SK-N-SH (cell line): ENCODE results near the gene SSBP2. TPM values are rescaled to one million over a fixed set of nuclear protein-coding genes. Genes with fewer than 3 reads are reported as not detected.

Experiments used
- CTCF ChIA-PET: fragments of 300-600, 350-600 bp; formaldehyde crosslinking; extraction: SDS; loops from one replicate; lab custom pipeline; 2021; lab: Yijun Ruan, JAX
- POLR2A ChIA-PET: fragments of 350-600 bp; sonication (Branson Sonifier 250); formaldehyde crosslinking; extraction: SDS; loops from one replicate; lab custom pipeline; 2020; ENCODE audit warnings: antibody characterized with exemption, inconsistent platforms; lab: Yijun Ruan, JAX
- DNase-seq: peaks from one replicate; pipeline ENCODE4 v3.0.0; 2012
- H2AFZ ChIP-seq: fragments of 200-600 bp; sonication (generic); 2 replicates; pipeline ENCODE4 v1.8.1; 2016; ENCODE audit warnings: antibody characterized with exemption, mild to moderate bottlenecking, low read depth
- H3F3A ChIP-seq: fragments of 200-600 bp; sonication (generic); replicated peaks from 2 replicates; pipeline ENCODE3; 2016; ENCODE audit warnings: antibody characterized with exemption, mild to moderate bottlenecking; ENCODE audit not compliant: insufficient read depth
- H3K27ac ChIP-seq, 2 experiments: fragments of 200-500 bp in 1 of 2; fragments of 200-600 bp in 1 of 2; sonication (Bioruptor generic) in 1 of 2; sonication (generic), shearing (Covaris generic) in 1 of 2; 2 replicates each; pipeline versions ENCODE4 v1.5.1 to v1.6.1; 2014 to 2016; ENCODE audit warnings: low read depth in 2 of 2, inconsistent platforms in 1 of 2, low read length in 1 of 2, mild to moderate bottlenecking in 1 of 2, mixed read lengths in 1 of 2
- H3K27me3 ChIP-seq: fragments of 200-600 bp; sonication (generic), shearing (Covaris generic); 2 replicates; pipeline ENCODE4 v1.6.1; 2016; ENCODE audit warnings: mixed run types; ENCODE audit not compliant: insufficient read depth
- H3K36me3 ChIP-seq, 2 experiments: fragments of 200-500 bp in 1 of 2; fragments of 200-600 bp in 1 of 2; sonication (Bioruptor generic) in 1 of 2; sonication (generic) in 1 of 2; replicated peaks in 1 of 2; 2 replicates each; pipeline versions ENCODE3 to v1.5.1; 2014 to 2016; ENCODE audit warnings: low read length in 1 of 2, mild to moderate bottlenecking in 1 of 2; ENCODE audit not compliant: insufficient read depth in 2 of 2, control insufficient read depth in 1 of 2
- H3K4me1 ChIP-seq, 2 experiments: fragments of 200-500 bp in 1 of 2; fragments of 200-600 bp in 1 of 2; sonication (Bioruptor generic) in 1 of 2; sonication (generic), shearing (Covaris generic) in 1 of 2; 2 replicates each; pipeline versions ENCODE4 v1.5.1 to v1.6.1; 2014 to 2016; ENCODE audit warnings: low read depth in 1 of 2, low read length in 1 of 2, mixed run types in 1 of 2; ENCODE audit not compliant: insufficient read depth in 2 of 2, control insufficient read depth in 1 of 2
- H3K4me2 ChIP-seq: fragments of 200-600 bp; sonication (generic), shearing (Covaris generic); 2 replicates; pipeline ENCODE4 v1.6.1; 2017; ENCODE audit warnings: mixed run types
- H3K4me3 ChIP-seq, 2 experiments: fragments of 200-500 bp in 1 of 2; fragments of 200-600 bp in 1 of 2; sonication (Bioruptor generic) in 1 of 2; sonication (generic), shearing (Covaris generic) in 1 of 2; 2 replicates each; pipeline versions ENCODE4 v1.5.1 to v1.8.1; 2014 to 2016; ENCODE audit warnings: low read depth in 2 of 2, inconsistent platforms in 1 of 2, low read length in 1 of 2, mild to moderate bottlenecking in 1 of 2, mixed read lengths in 1 of 2, moderate library complexity in 1 of 2
- H3K79me2 ChIP-seq: fragments of 200-600 bp; sonication (generic); 2 replicates; pipeline ENCODE4 v1.8.1; 2017; ENCODE audit warnings: mild to moderate bottlenecking; ENCODE audit not compliant: insufficient read depth
- H3K9ac ChIP-seq: fragments of 200-600 bp; sonication (generic); 2 replicates; pipeline ENCODE4 v1.6.1; 2017; ENCODE audit warnings: mixed run types
- H3K9me2 ChIP-seq: fragments of 200-600 bp; sonication (generic); 2 replicates; pipeline ENCODE4 v1.6.1; 2017; ENCODE audit warnings: mixed run types
- H3K9me3 ChIP-seq: fragments of 200-600 bp; sonication (generic); 2 replicates; pipeline ENCODE4 v1.6.1; 2017; ENCODE audit warnings: mixed run types, mild to moderate bottlenecking, moderate library complexity
- H4K20me1 ChIP-seq: fragments of 200-600 bp; sonication (generic); 2 replicates; pipeline ENCODE4 v1.6.1; 2017; ENCODE audit warnings: mild to moderate bottlenecking, mixed run types; ENCODE audit not compliant: insufficient read depth
- EZH2phosphoT487 ChIP-seq: fragments of 200-600 bp; sonication (generic); IDR thresholded peaks from 2 replicates; pipeline ENCODE4 v1.6.1; 2017; ENCODE audit warnings: low read depth, mixed run types, mild to moderate bottlenecking, antibody characterized with exemption, moderate library complexity, borderline replicate concordance
- FOXJ3 ChIP-seq: sonication (generic); formaldehyde crosslinking; IDR thresholded peaks from 2 replicates; pipeline ENCODE4 v1.5.1; 2020; ENCODE audit warnings: mild to moderate bottlenecking, missing genetic modification reagents
- GABPA ChIP-seq: IDR thresholded peaks from 2 replicates; pipeline ENCODE4 v1.4.0; 2012; ENCODE audit warnings: low read depth, mild to moderate bottlenecking
- JUND ChIP-seq: IDR thresholded peaks from 2 replicates; pipeline ENCODE4 v1.4.0; 2012
- MAX ChIP-seq: IDR thresholded peaks from 2 replicates; pipeline ENCODE4 v1.4.0; 2012; ENCODE audit warnings: low read depth
- POLR2AphosphoS5 ChIP-seq: IDR thresholded peaks from 2 replicates; pipeline ENCODE4 v1.6.1; 2012; ENCODE audit warnings: low read depth, low read length
- RCOR1 ChIP-seq: fragments of 150-350 bp; IDR thresholded peaks from 2 replicates; pipeline ENCODE4 v1.6.1; 2017; ENCODE audit warnings: antibody characterized with exemption, low read length
- RFX5 ChIP-seq: IDR thresholded peaks from 2 replicates; pipeline ENCODE4 v1.6.1; 2012; ENCODE audit warnings: mild to moderate bottlenecking, improper control_type of control experiment, low read length
- RXRA ChIP-seq: IDR thresholded peaks from 2 replicates; pipeline ENCODE4 v1.4.0; 2012; ENCODE audit warnings: low read depth, mild to moderate bottlenecking, borderline replicate concordance
- SIN3A ChIP-seq: IDR thresholded peaks from 2 replicates; pipeline ENCODE4 v1.6.1; 2012; ENCODE audit warnings: low read depth, mild to moderate bottlenecking, low read length, moderate library complexity, borderline replicate concordance
- SMC3 ChIP-seq: IDR thresholded peaks from 2 replicates; pipeline ENCODE4 v1.6.1; 2012; ENCODE audit warnings: low read depth, low read length, improper control_type of control experiment
- TCF12 ChIP-seq: IDR thresholded peaks from 2 replicates; pipeline ENCODE4 v1.4.0; 2012
- TEAD4 ChIP-seq: IDR thresholded peaks from 2 replicates; pipeline ENCODE4 v1.4.0; 2012; ENCODE audit warnings: mild to moderate bottlenecking, borderline replicate concordance; ENCODE audit not compliant: insufficient read depth
- USF2 ChIP-seq: fragments of 150-350 bp; IDR thresholded peaks from 2 replicates; pipeline ENCODE4 v1.6.1; 2017; ENCODE audit warnings: antibody characterized with exemption, low read length, low read depth, borderline replicate concordance
- WGBS: methylation state at CpG from one replicate; pipeline ENCODE4 v1.1.6; 2017; ENCODE audit warnings: low lambda C conversion rate; 5-methylcytosine and 5-hydroxymethylcytosine counted together
- polyA plus RNA-seq, 3 experiments: library from polyadenylated mRNA; depleted of rRNA; stranded (reverse); fragments of >200 nt; gene quantifications; 2 replicates each; pipeline ENCODE4 v1.2.3, GENCODE V29; 2012
- TF ChIP-seq, protein P1 (sequence below): fragments of 150-350 bp; IDR thresholded peaks from 2 replicates; pipeline ENCODE4 v1.6.1; 2016; ENCODE audit warnings: mild to moderate bottlenecking, low read depth, low read length
- TF ChIP-seq, protein P2 (sequence below): IDR thresholded peaks from 2 replicates; pipeline ENCODE4 v1.4.0; 2012; ENCODE audit warnings: low read depth, borderline replicate concordance

Gene SSBP2
- polyA plus RNA-seq, 1 of the 3 experiments (the other 2 are of a cell fraction) = 35.3 TPM

- H3K4me1 ChIP-seq = peaks cover 7 to 17% of the 10 kb centered on the region in 2 experiments; a peak in 3 of 4 replicates
- no peaks in the 10 kb centered on the region for H3K27me3 ChIP-seq
- H3K36me3 ChIP-seq = no peaks in the 10 kb centered on the region
- H3K79me2 ChIP-seq = no peaks in the 10 kb centered on the region
- H3K9me2 ChIP-seq = no peaks in the 10 kb centered on the region
- no peak overlapping the region for H3K4me2 ChIP-seq
- no peaks in the 10 kb centered on the region for H4K20me1 ChIP-seq
- peak overlapping the region in 1 of 2 experiments; percentile 65; a peak in 3 of 4 replicates for H3K27ac ChIP-seq
- H3K4me3 ChIP-seq = no peak overlapping the region
- no peak overlapping the region; the same call in 1 of the 2 replicates for H3K9ac ChIP-seq
- H3K9me3 ChIP-seq = no peaks in the 10 kb centered on the region
- CTCF ChIA-PET = interaction anchor here (1.2 kb wide), 1 partner anchor 91 kb away, joined by 3 read pairs; no protein-coding TSS in a partner anchor
- H3F3A ChIP-seq = peaks cover 4% of the 10 kb centered on the region
- TF ChIP-seq FOXJ3 (CRISPR knock-in tag) (no peak), GABPA (no peak), RCOR1 (no peak), TEAD4 (no peak), RFX5 (no peak), EZH2phosphoT487 (no peak), USF2 (no peak), POLR2AphosphoS5 (no peak), JUND (no peak)
- TF ChIP-seq, protein P1, sequence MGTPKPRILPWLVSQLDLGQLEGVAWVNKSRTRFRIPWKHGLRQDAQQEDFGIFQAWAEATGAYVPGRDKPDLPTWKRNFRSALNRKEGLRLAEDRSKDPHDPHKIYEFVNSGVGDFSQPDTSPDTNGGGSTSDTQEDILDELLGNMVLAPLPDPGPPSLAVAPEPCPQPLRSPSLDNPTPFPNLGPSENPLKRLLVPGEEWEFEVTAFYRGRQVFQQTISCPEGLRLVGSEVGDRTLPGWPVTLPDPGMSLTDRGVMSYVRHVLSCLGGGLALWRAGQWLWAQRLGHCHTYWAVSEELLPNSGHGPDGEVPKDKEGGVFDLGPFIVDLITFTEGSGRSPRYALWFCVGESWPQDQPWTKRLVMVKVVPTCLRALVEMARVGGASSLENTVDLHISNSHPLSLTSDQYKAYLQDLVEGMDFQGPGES = no peak
- TF ChIP-seq, protein P2, sequence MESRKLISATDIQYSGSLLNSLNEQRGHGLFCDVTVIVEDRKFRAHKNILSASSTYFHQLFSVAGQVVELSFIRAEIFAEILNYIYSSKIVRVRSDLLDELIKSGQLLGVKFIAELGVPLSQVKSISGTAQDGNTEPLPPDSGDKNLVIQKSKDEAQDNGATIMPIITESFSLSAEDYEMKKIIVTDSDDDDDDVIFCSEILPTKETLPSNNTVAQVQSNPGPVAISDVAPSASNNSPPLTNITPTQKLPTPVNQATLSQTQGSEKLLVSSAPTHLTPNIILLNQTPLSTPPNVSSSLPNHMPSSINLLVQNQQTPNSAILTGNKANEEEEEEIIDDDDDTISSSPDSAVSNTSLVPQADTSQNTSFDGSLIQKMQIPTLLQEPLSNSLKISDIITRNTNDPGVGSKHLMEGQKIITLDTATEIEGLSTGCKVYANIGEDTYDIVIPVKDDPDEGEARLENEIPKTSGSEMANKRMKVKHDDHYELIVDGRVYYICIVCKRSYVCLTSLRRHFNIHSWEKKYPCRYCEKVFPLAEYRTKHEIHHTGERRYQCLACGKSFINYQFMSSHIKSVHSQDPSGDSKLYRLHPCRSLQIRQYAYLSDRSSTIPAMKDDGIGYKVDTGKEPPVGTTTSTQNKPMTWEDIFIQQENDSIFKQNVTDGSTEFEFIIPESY = no peak
- 0 out of 2 replicates have a peak overlapping the region, but pooled peaks have one; percentile 12 for H2AFZ ChIP-seq
- POLR2A ChIA-PET = no interaction called here
- no peak for DNase-seq
Measured at GRCh38 chr5:81756016-81756415, 5.1 kb upstream of the SSBP2 start.

GRCh38 chr5:81755320-81755719 lies 4.4 kb upstream of the SSBP2 start:
- Histone ChIP-seq H3K4me2 (no peak overlapping the region), H3K4me1 (peaks cover 7 to 17% of the 10 kb centered on the region in 2 experiments; a peak in 3 of 4 replicates), H3K4me3 (no peak overlapping the region), H3K9me3 (no peaks in the 10 kb centered on the region), H3K36me3 (no peaks in the 10 kb centered on the region), H3K79me2 (no peaks in the 10 kb centered on the region), H3K9me2 (no peaks in the 10 kb centered on the region), H3F3A (peaks cover 4% of the 10 kb centered on the region), H3K27ac (peak overlapping the region; percentile 62 to 65; a peak in 3 of 4 replicates), H2AFZ (no peak overlapping the region; the same call in 1 of the 2 replicates), H4K20me1 (no peaks in the 10 kb centered on the region), H3K27me3 (no peaks in the 10 kb centered on the region), H3K9ac (no peak overlapping the region; the same call in 1 of the 2 replicates)
- 6% methylated on average over 2 of the region's 2 CpGs for WGBS
- ChIA-PET POLR2A (no interaction called here), CTCF (interaction anchor here (0.6 to 2.5 kb wide), 6 partner anchors 16 to 465 kb away, joined by 3 to 8 read pairs (median 4); no protein-coding TSS in a partner anchor)
- DNase-seq = no peak
- TF ChIP-seq, protein P2 = no peak
- TF ChIP-seq, protein P1 = no peak
- TF ChIP-seq TEAD4 (no peak), RFX5 (no peak), TCF12 (peak; percentile 36), RXRA (no peak), POLR2AphosphoS5 (no peak), EZH2phosphoT487 (no peak), USF2 (no peak), SMC3 (no peak), MAX (0 out of 2 replicates have a peak, but pooled peaks have one; percentile 21), SIN3A (no peak)
